ENCODE results near the gene PTK7. TPM values are rescaled to one million over a fixed set of nuclear protein-coding genes. Genes with fewer than 3 reads are reported as not detected.
A peak's percentile ranks its signal among the peaks of the same experiment; 100 is the strongest.

The PTK7 gene
- total and polyA plus RNA-seq, 2 experiments from 2014 or later = 46.1 to 147 TPM

DNA sequence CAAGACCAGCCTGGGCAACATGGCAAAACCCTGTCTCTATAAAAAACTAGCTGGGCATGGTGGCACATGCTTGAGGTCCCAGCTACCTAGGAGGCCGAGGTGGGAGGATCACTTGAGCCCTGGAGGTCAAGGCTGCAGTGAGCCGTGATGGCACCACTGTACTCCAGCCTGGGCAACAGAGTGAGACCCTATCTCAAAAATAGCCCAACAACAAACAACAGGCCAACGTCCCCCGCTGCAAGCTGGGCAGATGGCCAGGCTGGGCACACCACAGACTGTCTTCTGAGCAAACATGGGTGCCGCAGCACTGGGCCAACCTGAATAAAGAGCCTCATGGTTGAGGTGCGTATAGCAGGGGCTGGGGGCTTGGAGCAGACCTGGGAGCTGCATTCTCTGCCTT is 48.4 kb downstream of the PTK7 start:
- Mint-ChIP-seq H3K9me3 (no peaks in the 10 kb centered on the region; the same call in 2 of the 3 replicates), H3K27ac (0 out of 2 replicates have a peak overlapping the region, but pooled peaks have one; percentile 74), H3K27me3 (ENCODE audit: insufficient read depth, low read depth, poor library complexity) (peaks cover 16% of the 10 kb centered on the region), H3K36me3 (ENCODE audit: low read depth) (no peaks in the 10 kb centered on the region), H3K4me3 (no peak overlapping the region), H3K4me1 (peaks cover 46% of the 10 kb centered on the region)
- H3K36me3 ChIP-seq (ENCODE audit: insufficient read depth) = no peaks in the 10 kb centered on the region
- H4K20me1 ChIP-seq (replicated peaks; ENCODE audit: insufficient read depth) = peaks cover 11% of the 10 kb centered on the region; the same call in 1 of the 2 replicates
- peaks cover 10% of the 10 kb centered on the region for H3K4me1 ChIP-seq (ENCODE audit: insufficient read depth)
- H3F3A ChIP-seq (replicated peaks; ENCODE audit: low read depth) = no peaks in the 10 kb centered on the region
- H3K4me3 ChIP-seq = no peak overlapping the region
- no peaks in the 10 kb centered on the region for H3K27me3 ChIP-seq (ENCODE audit: insufficient read depth)
- no peak overlapping the region for H2AFZ ChIP-seq
- H3K27ac ChIP-seq (ENCODE audit: low read depth) = no peak overlapping the region
- DNase-seq (ENCODE audit: low spot score) = no peak
- TF ChIP-seq, protein P1, sequence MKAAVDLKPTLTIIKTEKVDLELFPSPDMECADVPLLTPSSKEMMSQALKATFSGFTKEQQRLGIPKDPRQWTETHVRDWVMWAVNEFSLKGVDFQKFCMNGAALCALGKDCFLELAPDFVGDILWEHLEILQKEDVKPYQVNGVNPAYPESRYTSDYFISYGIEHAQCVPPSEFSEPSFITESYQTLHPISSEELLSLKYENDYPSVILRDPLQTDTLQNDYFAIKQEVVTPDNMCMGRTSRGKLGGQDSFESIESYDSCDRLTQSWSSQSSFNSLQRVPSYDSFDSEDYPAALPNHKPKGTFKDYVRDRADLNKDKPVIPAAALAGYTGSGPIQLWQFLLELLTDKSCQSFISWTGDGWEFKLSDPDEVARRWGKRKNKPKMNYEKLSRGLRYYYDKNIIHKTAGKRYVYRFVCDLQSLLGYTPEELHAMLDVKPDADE (IDR thresholded peaks at IDR 0.05) = no peak
- TF ChIP-seq STAT1 (IDR thresholded peaks at IDR 0.05; ENCODE audit: unreplicated experiment) (no peak), POLR2AphosphoS5 (IDR thresholded peaks at IDR 0.05; ENCODE audit: low read depth) (no peak), ZNF114 (CRISPR knock-in tag; IDR thresholded peaks at IDR 0.05) (no peak), EZH2 (IDR thresholded peaks at IDR 0.05; ENCODE audit: low read depth, unreplicated experiment) (no peak)
- no peak overlapping the region for H3K4me2 ChIP-seq
- H3K9me2 ChIP-seq (ENCODE audit: insufficient read depth) = no peaks in the 10 kb centered on the region
- no peak for ATAC-seq
- H3K79me2 ChIP-seq (replicated peaks; ENCODE audit: insufficient read depth) = peaks cover 83% of the 10 kb centered on the region

DNA sequence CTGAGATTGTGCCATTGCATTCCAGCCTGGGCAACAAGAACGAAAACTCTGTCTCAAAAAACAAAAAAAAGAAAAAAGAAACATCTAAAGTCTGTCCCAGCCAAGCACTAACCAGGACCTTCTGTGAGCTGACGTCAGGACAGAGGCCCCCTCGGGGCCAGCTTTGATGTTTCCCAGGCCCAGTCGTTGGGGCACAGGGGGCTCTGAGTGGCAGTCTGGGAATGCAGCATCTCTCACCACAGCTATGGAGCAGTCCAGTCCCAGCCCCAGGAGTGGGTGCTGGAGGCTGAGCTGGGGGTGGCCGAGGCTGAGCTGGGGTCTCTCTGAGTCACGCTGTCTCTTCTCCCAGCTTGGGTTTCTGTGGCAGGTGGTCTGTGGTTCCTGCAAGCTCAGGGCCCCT is 49.0 kb downstream of the PTK7 start:
- Histone ChIP-seq H4K20me1 (replicated peaks; ENCODE audit: insufficient read depth) (peaks cover 6% of the 10 kb centered on the region; the same call in 1 of the 2 replicates), H2AFZ (no peak overlapping the region), H3K27ac (ENCODE audit: low read depth) (no peak overlapping the region), H3K9me2 (ENCODE audit: insufficient read depth) (no peaks in the 10 kb centered on the region), H3K79me2 (replicated peaks; ENCODE audit: insufficient read depth) (peaks cover 76% of the 10 kb centered on the region), H3K27me3 (ENCODE audit: insufficient read depth) (no peaks in the 10 kb centered on the region), H3K4me1 (ENCODE audit: insufficient read depth) (peaks cover 10% of the 10 kb centered on the region), H3K4me3 (no peak overlapping the region), H3K36me3 (ENCODE audit: insufficient read depth) (no peaks in the 10 kb centered on the region), H3K4me2 (no peak overlapping the region), H3F3A (replicated peaks; ENCODE audit: low read depth) (no peaks in the 10 kb centered on the region)
- H3K36me3 Mint-ChIP-seq (ENCODE audit: low read depth) = no peaks in the 10 kb centered on the region
- H3K4me3 Mint-ChIP-seq = no peak overlapping the region
- no peak for ATAC-seq
- H3K9me3 Mint-ChIP-seq = no peaks in the 10 kb centered on the region; the same call in 2 of the 3 replicates
- H3K27ac Mint-ChIP-seq = no peak overlapping the region
- peaks cover 47% of the 10 kb centered on the region for H3K4me1 Mint-ChIP-seq
- DNase-seq (ENCODE audit: low spot score) = no peak
- H3K27me3 Mint-ChIP-seq (ENCODE audit: insufficient read depth, low read depth, poor library complexity) = peaks cover 18% of the 10 kb centered on the region
- TF ChIP-seq ZNF331 (CRISPR knock-in tag; IDR thresholded peaks at IDR 0.05; ENCODE audit: low read depth) = no peak
- no peak for TF ChIP-seq EZH2phosphoT487 (IDR thresholded peaks at IDR 0.05; ENCODE audit: unreplicated experiment)
- no peak for TF ChIP-seq EZH2 (IDR thresholded peaks at IDR 0.05; ENCODE audit: low read depth, unreplicated experiment)
- no peak for TF ChIP-seq POLR2AphosphoS5 (IDR thresholded peaks at IDR 0.05; ENCODE audit: low read depth)
- no peak for TF ChIP-seq CREB1 (CRISPR knock-in tag; IDR thresholded peaks at IDR 0.05; ENCODE audit: low read depth)
- no peak for TF ChIP-seq STAT1 (IDR thresholded peaks at IDR 0.05; ENCODE audit: unreplicated experiment)
- TF ChIP-seq JUNB (IDR thresholded peaks at IDR 0.05; ENCODE audit: unreplicated experiment) = no peak
- TF ChIP-seq, protein P1 (IDR thresholded peaks at IDR 0.05) = no peak
- TF ChIP-seq, protein P2, sequence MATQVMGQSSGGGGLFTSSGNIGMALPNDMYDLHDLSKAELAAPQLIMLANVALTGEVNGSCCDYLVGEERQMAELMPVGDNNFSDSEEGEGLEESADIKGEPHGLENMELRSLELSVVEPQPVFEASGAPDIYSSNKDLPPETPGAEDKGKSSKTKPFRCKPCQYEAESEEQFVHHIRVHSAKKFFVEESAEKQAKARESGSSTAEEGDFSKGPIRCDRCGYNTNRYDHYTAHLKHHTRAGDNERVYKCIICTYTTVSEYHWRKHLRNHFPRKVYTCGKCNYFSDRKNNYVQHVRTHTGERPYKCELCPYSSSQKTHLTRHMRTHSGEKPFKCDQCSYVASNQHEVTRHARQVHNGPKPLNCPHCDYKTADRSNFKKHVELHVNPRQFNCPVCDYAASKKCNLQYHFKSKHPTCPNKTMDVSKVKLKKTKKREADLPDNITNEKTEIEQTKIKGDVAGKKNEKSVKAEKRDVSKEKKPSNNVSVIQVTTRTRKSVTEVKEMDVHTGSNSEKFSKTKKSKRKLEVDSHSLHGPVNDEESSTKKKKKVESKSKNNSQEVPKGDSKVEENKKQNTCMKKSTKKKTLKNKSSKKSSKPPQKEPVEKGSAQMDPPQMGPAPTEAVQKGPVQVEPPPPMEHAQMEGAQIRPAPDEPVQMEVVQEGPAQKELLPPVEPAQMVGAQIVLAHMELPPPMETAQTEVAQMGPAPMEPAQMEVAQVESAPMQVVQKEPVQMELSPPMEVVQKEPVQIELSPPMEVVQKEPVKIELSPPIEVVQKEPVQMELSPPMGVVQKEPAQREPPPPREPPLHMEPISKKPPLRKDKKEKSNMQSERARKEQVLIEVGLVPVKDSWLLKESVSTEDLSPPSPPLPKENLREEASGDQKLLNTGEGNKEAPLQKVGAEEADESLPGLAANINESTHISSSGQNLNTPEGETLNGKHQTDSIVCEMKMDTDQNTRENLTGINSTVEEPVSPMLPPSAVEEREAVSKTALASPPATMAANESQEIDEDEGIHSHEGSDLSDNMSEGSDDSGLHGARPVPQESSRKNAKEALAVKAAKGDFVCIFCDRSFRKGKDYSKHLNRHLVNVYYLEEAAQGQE (IDR thresholded peaks at IDR 0.05; ENCODE audit: unreplicated experiment) = no peak

Measured in GM23338 (cell line).